GM19035 (cell line): Measurements from ENCODE around the gene RPN1.
"Not testable (repeated sequence)": the region's sequence is repeated elsewhere in the genome, so short reads cannot be mapped to it uniquely, and the experiment has no call there.

Experiments
- ATAC-seq: cut with Tn5 transposase; IDR thresholded peaks from one replicate; pipeline ENCODE4 v1.9.1; 2021; ENCODE audit not compliant: unreplicated experiment

The RPN1 gene

DNA sequence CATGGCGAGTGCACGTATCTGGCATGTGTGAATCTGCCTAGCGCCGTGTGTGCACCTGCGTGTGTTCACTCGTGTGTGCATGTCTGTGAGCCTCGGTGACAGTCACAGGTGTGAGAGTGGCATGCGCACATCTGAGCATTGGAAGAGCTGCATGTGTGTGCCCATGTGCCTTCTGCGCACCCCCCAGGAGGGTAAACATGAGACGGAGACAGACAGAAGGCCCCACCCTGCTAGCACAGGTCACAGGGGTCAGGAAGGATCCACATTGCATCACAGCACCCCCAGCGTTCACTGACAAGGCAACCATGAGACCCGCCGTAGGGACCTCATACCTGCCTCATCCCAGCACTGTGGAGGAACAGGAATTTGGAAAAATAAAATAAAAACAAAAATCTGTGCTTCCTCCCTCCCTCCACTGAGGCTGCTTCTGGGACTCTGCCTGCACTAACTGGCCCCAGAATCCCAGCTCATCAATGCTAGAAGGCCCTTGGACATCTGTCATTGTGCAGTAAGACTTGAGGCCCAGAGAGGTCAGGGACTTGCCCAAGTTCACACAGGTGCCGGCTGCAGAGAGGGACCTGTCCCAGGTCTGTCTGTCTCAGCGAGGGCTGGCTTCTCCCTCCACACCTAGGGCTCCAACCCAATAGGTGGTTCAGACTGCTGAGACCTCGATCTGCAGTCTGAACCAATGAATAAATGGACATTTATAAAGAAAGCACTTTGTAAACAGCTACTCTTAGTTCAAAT lies 37.4 kb downstream of the RPN1 start:
- no peak for ATAC-seq

DNA sequence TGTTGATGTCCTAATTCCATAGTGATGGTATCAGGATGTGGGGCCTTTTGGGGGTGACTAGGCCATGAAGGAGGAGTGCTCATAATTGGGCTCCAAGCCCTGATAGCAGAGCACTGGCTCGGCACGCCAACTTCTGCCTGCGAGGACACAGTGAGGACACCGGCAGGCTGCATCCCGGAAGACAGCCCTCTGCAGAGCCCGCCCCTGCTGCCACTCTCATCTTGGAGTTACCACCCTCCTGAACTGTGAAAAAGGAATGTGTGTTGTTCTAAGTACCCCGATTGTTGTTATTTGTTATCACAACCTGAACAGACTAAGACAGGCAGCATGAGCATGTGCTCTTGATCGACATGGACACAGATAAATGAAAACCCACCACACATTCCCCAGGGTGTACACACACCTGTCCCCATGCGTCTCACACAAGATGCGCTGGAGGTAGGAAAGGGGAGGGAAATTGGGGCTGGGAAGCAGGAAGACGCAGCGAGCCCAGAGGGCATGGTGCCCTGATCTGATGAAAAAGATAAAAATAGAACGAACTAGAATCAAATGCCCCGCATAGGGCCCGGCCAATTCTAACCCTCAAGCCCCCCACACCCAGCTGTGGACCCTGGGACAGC lies 40.1 kb downstream of the RPN1 start:
- no peak for ATAC-seq

GRCh38 chr3:128609294-128609693 lies 41.3 kb downstream of the RPN1 start:
- ATAC-seq, result no peak

GRCh38 chr3:128607710-128608048 lies 42.9 kb downstream of the RPN1 start:
- ATAC-seq, result no peak

DNA sequence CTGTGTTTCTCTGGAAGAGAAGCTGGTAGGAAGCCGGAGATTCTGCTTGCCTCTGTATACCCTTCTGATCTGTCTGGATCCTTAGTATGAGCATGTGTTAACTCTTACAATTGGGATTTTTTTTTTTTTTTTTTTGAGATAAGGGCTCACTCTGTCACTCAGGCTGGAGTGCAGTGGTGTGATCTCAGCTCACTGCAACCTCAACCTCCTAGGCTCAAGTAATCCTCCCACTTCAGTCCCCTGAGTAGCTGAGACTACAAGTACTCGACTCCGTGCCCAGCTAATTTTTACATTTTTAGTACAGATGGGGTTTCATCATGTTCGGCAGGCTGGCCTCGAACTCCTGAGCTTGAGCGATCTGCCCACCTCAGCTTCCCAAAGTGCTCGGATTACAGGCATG lies 44.5 kb downstream of the RPN1 start:
- no peak for ATAC-seq

DNA sequence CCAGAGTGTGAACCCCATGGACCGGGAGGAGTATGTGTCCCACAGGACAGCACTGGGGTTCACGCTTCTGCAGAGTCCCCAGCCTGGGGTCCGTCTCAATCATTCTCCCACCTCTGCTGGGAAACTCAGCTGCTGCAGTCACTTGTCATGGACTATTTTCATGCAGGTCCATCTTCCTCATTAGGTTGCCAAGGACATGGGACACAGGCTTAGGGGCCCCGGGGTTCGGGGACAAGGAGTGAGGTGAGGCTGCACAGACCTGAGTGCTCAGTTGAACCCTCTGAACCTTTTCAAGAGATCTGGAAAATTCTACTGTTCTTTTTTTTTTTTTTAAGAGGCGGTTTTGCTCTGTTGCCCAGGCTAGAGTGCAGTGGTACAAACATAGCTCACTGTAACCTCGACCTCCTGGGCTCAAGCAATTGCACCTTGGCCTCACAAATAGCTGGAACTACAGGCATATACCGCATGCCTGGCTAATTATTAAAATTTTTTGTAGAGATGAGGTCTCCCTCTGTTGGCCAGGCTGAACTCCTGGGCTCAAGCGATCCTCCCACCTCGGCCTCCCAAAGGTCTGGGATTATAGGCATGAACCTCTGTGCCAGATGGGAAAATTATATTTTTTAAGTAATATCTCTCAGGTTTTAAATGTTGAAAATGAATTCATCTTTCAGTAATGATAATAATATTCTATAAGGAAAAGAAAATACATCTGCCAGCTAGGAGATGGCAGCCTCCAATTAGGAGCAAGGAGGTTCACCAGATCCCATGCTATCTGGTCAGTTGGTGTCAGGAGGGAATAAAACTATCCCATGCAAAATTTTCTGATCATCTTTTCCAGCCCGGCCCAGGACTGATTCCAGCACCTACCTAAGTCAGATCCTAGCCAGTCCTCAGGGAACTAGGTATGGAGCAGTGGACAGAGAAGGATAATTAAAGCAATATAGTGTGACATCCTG lies 45.2 kb downstream of the RPN1 start:
- no peak for ATAC-seq

GRCh38 chr3:128603811-128604775 lies 46.5 kb downstream of the RPN1 start:
- no peak for ATAC-seq

DNA sequence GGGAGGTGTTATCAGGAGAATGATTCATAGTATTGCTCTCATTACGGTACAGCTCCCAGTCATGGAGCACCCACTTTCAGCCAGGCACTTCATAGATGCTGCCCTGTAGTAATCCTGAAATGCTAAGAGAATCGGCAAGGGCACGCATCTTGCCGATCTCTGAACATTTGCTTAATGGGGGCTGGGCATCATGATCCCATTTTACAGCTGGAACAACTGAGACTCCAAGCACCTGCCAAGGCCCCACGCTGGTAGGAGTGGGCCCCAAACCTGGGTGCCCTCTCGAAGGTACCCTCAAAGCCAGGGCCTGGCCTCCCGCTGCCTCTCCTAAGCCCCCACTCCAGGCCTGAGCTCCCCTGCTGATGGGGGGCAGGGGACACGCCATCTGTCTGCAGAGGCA lies 47.3 kb downstream of the RPN1 start:
- ATAC-seq, result no peak

GRCh38 chr3:128598884-128599664 lies 51.5 kb downstream of the RPN1 start:
- ATAC-seq, result no peak

- no peak for ATAC-seq
Measured at GRCh38 chr3:128597900-128598299, 52.7 kb downstream of the RPN1 start.

DNA sequence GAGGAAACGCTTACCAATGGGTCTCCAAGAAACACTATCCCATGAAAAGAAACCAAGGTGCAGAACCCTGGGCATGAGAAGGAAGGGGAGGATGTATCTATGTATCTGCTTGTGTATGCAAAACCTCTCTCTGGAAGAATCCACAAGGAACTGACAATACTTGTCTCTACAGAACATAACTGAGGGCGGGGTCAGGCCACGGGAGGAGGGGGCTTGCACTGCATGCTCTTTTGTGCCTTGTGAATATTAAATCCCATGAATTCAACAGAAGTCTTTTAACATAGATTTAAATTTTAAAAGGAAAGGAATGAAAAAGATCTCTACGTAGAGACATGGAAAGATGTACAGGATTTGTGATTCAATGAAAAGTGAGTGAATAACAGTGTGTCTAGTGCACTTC lies 57.8 kb downstream of the RPN1 start:
- no peak for ATAC-seq

GRCh38 chr3:128591738-128592426 lies 58.7 kb downstream of the RPN1 start:
- ATAC-seq, result no peak

DNA sequence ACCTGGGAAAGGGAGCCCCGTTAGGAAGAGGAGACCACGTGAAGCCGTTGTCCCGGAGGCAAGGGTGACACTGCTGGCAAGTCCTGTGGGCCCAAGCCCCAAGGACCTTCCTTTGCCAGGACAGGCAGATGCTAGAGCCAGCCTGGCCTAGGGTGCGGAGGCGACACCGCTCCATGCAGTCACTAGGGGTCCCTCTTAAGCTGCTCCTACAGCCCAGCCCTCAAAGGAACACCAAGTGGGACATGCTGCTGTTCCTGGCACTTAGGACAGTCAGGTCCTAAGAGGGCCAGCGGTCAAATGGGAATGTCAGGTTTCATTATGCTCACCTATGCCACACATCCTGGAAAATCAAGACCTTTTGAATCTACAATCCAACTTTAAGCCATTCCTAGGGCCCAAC lies 59.7 kb downstream of the RPN1 start:
- no peak for ATAC-seq

DNA sequence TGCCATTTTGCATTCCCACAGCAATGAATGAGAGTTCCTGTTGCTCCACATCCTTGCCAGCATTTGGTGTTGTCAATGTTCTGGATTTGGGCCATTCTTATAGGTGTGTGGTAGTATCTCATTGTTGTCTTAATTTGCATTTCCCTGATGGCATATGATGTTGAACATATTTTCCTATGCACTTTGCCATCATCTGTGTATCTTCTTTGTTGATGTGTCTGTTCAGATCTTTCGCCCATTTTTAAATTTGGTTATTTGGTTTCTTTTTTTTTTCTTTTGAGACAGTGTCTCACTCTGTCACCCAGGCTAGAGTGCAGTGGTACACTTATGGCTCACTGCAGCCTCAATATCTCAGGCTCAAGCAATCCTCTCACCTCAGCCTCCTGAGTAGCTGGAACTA lies 60.6 kb downstream of the RPN1 start:
- not testable (repeated sequence) for ATAC-seq

- no peak for ATAC-seq
Measured at GRCh38 chr3:128588147-128588546, 62.5 kb downstream of the RPN1 start.

DNA sequence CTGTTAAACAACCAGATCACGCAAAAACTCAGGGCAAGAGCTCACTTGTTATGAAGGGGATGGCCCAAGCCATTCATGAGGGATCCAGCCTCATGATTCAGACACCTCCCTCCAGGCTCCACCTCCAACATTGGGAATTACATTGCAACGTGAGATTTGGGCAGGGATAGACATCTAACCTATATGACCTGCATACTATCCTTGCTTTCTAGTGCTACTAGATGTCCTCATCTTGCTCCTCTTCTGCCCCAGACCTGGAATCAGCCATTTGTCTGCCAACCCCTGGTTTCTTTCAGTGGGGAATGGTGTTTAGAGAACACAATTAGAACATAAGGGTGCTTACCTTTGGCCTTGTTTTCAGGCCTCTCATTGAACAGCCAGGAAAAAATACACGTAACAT lies 63.2 kb downstream of the RPN1 start:
- no peak for ATAC-seq

GRCh38 chr3:128586932-128587331 lies 63.7 kb downstream of the RPN1 start:
- not testable (repeated sequence) for ATAC-seq

- not testable (repeated sequence) for ATAC-seq
Measured at GRCh38 chr3:128586391-128586790, 64.2 kb downstream of the RPN1 start.

DNA sequence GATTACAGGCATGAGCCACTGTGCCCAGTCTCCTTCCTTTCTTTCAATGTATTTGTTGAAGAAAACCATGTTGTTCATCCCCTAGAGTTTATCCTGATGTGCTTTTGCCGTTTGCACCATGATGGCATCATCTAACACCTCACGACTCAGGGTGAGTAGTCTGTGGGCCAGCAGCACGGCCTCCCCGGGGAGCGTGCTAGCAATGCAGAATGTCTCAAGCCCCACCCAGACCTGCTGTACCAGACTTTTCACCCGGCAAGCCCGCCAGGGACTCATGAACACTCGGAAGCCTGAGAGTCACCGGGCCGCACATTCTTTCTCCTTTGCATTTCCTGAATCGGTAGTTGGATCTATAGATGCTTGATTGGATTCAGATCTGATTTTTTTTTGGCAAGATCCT lies 64.6 kb downstream of the RPN1 start:
- ATAC-seq, result no peak
